Activated T-cell treated with anti-CD3 and anti-CD28 coated beads for 4 hours (primary cell): ENCODE results near the gene ADGRG3.

Source experiments
- DNase-seq: peaks from one replicate; pipeline ENCODE4 v3.0.0-alpha.2; 2020

Gene ADGRG3

GRCh38 chr16:57681950-57682728 lies 14.0 kb downstream of the ADGRG3 start:
- no peak for DNase-seq

- DNase-seq, result no peak
Observed at GRCh38 chr16:57682809-57683635, 14.9 kb downstream of the ADGRG3 start.

- no peak for DNase-seq
Observed at GRCh38 chr16:57683636-57684545, 15.8 kb downstream of the ADGRG3 start.

- no peak for DNase-seq
Observed at GRCh38 chr16:57684626-57685358, 16.7 kb downstream of the ADGRG3 start.

GRCh38 chr16:57685633-57686032 lies 17.5 kb downstream of the ADGRG3 start:
- no peak for DNase-seq

- no peak for DNase-seq
Observed at GRCh38 chr16:57686577-57686976, 18.5 kb downstream of the ADGRG3 start.

GRCh38 chr16:57687363-57687929 lies 19.3 kb downstream of the ADGRG3 start:
- no peak for DNase-seq

- no peak for DNase-seq
Observed at GRCh38 chr16:57688487-57688986, 20.4 kb downstream of the ADGRG3 start.

GRCh38 chr16:57688987-57689761 lies 21.1 kb downstream of the ADGRG3 start:
- no peak for DNase-seq

GRCh38 chr16:57689762-57690558 lies 21.9 kb downstream of the ADGRG3 start:
- DNase-seq, result no peak

GRCh38 chr16:57690782-57691471 lies 22.8 kb downstream of the ADGRG3 start:
- DNase-seq, result no peak

- no peak for DNase-seq
Observed at GRCh38 chr16:57692636-57693035, 24.5 kb downstream of the ADGRG3 start.

GRCh38 chr16:57693550-57693949 lies 25.4 kb downstream of the ADGRG3 start:
- DNase-seq, result no peak

- DNase-seq, result no peak
Observed at GRCh38 chr16:57694231-57694724, 26.2 kb downstream of the ADGRG3 start.

- DNase-seq, result no peak
Observed at GRCh38 chr16:57694725-57695679, 26.9 kb downstream of the ADGRG3 start, which contains the start of gene DRC7. TSS of gene DRC7 (plus strand) at chr16:57694806. CDS start at chr16:57697950, 3,144 bp downstream.

GRCh38 chr16:57695680-57696069 lies 27.6 kb downstream of the ADGRG3 start:
- no peak for DNase-seq

GRCh38 chr16:57696240-57696639 lies 28.1 kb downstream of the ADGRG3 start:
- DNase-seq, result no peak
